ENCODE results near the gene FUT8. TPM values are rescaled to one million over a fixed set of nuclear protein-coding genes. Genes with fewer than 3 reads are reported as not detected.

Gene FUT8
- polyA plus RNA-seq, 1 of the 3 experiments (the other 2 are of a cell fraction): 31.7 TPM

DNA sequence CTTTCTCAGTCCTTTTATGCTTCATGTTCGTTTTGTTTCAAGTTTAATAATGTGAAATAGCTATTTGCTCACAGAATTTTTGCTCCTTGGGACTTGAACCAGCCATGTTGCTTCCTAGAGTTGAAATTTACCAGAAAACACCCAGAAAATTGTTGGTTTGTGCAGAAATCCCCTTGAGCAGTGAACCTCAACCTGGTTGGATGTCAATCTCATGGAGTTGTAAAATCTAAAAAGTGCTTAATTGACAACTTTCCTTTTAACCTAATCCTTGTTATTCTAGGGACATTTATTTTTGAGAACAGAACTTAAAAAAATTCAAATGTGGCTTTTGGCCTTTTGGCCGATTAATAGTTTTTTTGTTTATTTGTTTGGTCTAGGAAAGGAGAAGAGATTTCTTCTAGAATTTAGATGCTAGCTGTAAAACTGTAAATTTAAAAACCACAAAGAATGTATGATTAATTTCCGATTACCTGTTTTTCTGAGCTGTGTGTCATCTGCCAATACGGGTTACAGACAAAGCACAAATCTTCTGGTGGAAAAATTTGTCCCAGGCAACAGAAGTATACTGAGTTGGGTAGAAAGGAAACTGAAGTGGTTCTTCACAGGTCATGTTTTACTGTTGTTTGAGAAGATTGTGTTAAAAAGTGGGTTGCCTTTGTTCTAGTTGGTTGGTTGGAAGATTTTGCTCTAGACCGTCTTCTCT, 154.4 kb downstream of the FUT8 start (continued):
- TF ChIP-seq, protein P1, sequence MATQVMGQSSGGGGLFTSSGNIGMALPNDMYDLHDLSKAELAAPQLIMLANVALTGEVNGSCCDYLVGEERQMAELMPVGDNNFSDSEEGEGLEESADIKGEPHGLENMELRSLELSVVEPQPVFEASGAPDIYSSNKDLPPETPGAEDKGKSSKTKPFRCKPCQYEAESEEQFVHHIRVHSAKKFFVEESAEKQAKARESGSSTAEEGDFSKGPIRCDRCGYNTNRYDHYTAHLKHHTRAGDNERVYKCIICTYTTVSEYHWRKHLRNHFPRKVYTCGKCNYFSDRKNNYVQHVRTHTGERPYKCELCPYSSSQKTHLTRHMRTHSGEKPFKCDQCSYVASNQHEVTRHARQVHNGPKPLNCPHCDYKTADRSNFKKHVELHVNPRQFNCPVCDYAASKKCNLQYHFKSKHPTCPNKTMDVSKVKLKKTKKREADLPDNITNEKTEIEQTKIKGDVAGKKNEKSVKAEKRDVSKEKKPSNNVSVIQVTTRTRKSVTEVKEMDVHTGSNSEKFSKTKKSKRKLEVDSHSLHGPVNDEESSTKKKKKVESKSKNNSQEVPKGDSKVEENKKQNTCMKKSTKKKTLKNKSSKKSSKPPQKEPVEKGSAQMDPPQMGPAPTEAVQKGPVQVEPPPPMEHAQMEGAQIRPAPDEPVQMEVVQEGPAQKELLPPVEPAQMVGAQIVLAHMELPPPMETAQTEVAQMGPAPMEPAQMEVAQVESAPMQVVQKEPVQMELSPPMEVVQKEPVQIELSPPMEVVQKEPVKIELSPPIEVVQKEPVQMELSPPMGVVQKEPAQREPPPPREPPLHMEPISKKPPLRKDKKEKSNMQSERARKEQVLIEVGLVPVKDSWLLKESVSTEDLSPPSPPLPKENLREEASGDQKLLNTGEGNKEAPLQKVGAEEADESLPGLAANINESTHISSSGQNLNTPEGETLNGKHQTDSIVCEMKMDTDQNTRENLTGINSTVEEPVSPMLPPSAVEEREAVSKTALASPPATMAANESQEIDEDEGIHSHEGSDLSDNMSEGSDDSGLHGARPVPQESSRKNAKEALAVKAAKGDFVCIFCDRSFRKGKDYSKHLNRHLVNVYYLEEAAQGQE (IDR thresholded peaks at IDR 0.05; ENCODE audit: low read depth, low read length): no peak
- no peak for TF ChIP-seq RXRA (IDR thresholded peaks at IDR 0.05; ENCODE audit: borderline replicate concordance, low read depth)
- no peak for TF ChIP-seq EP300 (IDR thresholded peaks at IDR 0.05; ENCODE audit: borderline replicate concordance in 1 of 2, low read depth in 1 of 2, low read length in 1 of 2)
- TF ChIP-seq EZH2phosphoT487 (IDR thresholded peaks at IDR 0.05; ENCODE audit: borderline replicate concordance, low read depth): no peak
- TF ChIP-seq, protein P2, sequence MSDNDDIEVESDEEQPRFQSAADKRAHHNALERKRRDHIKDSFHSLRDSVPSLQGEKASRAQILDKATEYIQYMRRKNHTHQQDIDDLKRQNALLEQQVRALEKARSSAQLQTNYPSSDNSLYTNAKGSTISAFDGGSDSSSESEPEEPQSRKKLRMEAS (IDR thresholded peaks at IDR 0.05; ENCODE audit: low read depth): no peak
- no peak for TF ChIP-seq CHD2 (IDR thresholded peaks at IDR 0.05; ENCODE audit: low read length, partially characterized antibody)
- TF ChIP-seq RAD21 (IDR thresholded peaks at IDR 0.05; ENCODE audit: low read length): no peak

DNA sequence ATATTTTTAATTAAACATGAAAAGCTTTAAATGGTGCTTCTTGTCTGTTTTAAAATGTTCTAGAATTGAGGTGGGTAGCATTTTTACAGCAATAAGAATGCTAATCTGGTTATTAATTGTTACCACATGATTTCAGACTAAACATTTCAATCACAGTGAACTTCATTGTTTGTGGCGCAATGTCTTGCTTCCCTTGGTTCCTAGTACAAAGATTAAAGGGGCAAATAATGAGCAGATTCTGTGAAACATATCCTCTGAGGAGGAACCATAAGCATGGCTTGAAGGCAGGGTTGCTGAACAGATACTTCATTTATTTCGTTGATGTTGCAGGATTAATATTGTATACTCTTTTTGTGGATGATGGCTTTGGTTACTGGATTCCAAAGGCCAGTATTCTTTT, 162.1 kb downstream of the FUT8 start:
- no peak for DNase-seq
- H3K4me2 ChIP-seq: no peak overlapping the region
- no peaks in the 10 kb centered on the region for H3K9me2 ChIP-seq
- H4K20me1 ChIP-seq (ENCODE audit: insufficient read depth): no peaks in the 10 kb centered on the region
- CTCF ChIA-PET: no interaction called here
- H2AFZ ChIP-seq (ENCODE audit: low read depth): no peak overlapping the region
- no peak overlapping the region for H3K9ac ChIP-seq
- no peak overlapping the region for H3K27ac ChIP-seq (ENCODE audit: low read depth in 2 of 2, low read length in 1 of 2)
- no peaks in the 10 kb centered on the region for H3K27me3 ChIP-seq (ENCODE audit: insufficient read depth)
- no peak overlapping the region for H3K4me3 ChIP-seq (ENCODE audit: low read depth in 2 of 2, low read length in 1 of 2)
- H3F3A ChIP-seq (replicated peaks; ENCODE audit: insufficient read depth): no peaks in the 10 kb centered on the region
- WGBS (ENCODE audit: low lambda C conversion rate): 89% methylated on average over 2 of the region's 2 CpGs
- H3K79me2 ChIP-seq (ENCODE audit: insufficient read depth): peaks cover 45% of the 10 kb centered on the region
- POLR2A ChIA-PET: no interaction called here
- H3K4me1 ChIP-seq (ENCODE audit: control insufficient read depth in 1 of 2, insufficient read depth in 2 of 2, low read depth in 1 of 2, low read length in 1 of 2): no peaks in the 10 kb centered on the region
- no peaks in the 10 kb centered on the region for H3K9me3 ChIP-seq
- no peak for TF ChIP-seq CHD2 (IDR thresholded peaks at IDR 0.05; ENCODE audit: low read length, partially characterized antibody)
- TF ChIP-seq, protein P3, sequence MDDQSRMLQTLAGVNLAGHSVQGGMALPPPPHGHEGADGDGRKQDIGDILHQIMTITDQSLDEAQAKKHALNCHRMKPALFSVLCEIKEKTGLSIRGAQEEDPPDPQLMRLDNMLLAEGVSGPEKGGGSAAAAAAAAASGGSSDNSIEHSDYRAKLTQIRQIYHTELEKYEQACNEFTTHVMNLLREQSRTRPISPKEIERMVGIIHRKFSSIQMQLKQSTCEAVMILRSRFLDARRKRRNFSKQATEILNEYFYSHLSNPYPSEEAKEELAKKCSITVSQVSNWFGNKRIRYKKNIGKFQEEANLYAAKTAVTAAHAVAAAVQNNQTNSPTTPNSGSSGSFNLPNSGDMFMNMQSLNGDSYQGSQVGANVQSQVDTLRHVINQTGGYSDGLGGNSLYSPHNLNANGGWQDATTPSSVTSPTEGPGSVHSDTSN (IDR thresholded peaks at IDR 0.05): no peak
- no peak for TF ChIP-seq ELF1 (IDR thresholded peaks at IDR 0.05)
- TF ChIP-seq FOXJ3 (CRISPR knock-in tag; IDR thresholded peaks at IDR 0.05): no peak
- no peak for TF ChIP-seq GATA2 (CRISPR knock-in tag; IDR thresholded peaks at IDR 0.05)
- TF ChIP-seq, protein P4, sequence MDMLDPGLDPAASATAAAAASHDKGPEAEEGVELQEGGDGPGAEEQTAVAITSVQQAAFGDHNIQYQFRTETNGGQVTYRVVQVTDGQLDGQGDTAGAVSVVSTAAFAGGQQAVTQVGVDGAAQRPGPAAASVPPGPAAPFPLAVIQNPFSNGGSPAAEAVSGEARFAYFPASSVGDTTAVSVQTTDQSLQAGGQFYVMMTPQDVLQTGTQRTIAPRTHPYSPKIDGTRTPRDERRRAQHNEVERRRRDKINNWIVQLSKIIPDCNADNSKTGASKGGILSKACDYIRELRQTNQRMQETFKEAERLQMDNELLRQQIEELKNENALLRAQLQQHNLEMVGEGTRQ (IDR thresholded peaks at IDR 0.05; ENCODE audit: borderline replicate concordance, low read depth, low read length): no peak
- TF ChIP-seq TAF1 (IDR thresholded peaks at IDR 0.05; ENCODE audit: borderline replicate concordance, low read depth, low read length): no peak
- no peak for TF ChIP-seq RAD21 (IDR thresholded peaks at IDR 0.05; ENCODE audit: low read length)
- no peak for TF ChIP-seq EZH2phosphoT487 (IDR thresholded peaks at IDR 0.05; ENCODE audit: borderline replicate concordance, low read depth)
- no peak for TF ChIP-seq GABPA (IDR thresholded peaks at IDR 0.05; ENCODE audit: low read depth)
- TF ChIP-seq SMC3 (IDR thresholded peaks at IDR 0.05; ENCODE audit: low read depth, low read length): no peak
- no peak for TF ChIP-seq RXRA (IDR thresholded peaks at IDR 0.05; ENCODE audit: borderline replicate concordance, low read depth)
- no peak for TF ChIP-seq FOSL2 (IDR thresholded peaks at IDR 0.05; ENCODE audit: borderline replicate concordance, low read depth)
- no peak for TF ChIP-seq RCOR1 (IDR thresholded peaks at IDR 0.05; ENCODE audit: low read length)
- TF ChIP-seq MEF2A (IDR thresholded peaks at IDR 0.05; ENCODE audit: borderline replicate concordance, low read depth): no peak
- TF ChIP-seq SIN3A (IDR thresholded peaks at IDR 0.05; ENCODE audit: borderline replicate concordance, low read depth, low read length): no peak
- TF ChIP-seq, protein P2 (IDR thresholded peaks at IDR 0.05; ENCODE audit: low read depth): no peak
- TF ChIP-seq TCF12 (IDR thresholded peaks at IDR 0.05): no peak
- no peaks in the 10 kb centered on the region for H3K36me3 ChIP-seq (replicated peaks in 1 of 2; ENCODE audit: control insufficient read depth in 1 of 2, insufficient read depth in 2 of 2, low read length in 1 of 2)
